ENCODE results near the gene ACTL9.

Gene ACTL9

DNA sequence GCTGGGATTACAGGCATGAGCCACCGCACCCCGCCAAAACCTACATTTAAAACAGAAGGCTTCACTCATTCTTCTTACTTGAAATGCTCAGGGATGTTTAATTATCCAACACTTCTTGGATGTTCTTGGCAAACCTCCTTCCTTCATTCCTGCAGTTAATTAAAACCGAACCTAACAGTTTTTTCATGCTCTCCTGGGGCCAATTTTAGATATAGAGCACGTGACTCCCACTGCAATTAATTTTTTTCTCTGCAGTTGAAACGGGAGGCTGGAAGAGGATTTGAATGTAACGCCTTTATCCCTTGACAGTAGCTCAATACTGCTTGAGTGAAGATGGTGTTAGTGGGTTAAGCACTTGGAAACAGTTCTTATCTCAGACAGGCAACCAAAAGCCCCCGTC lies 4.6 kb upstream of the ACTL9 start:
- no peaks in the 10 kb centered on the region for H3K36me3 ChIP-seq (ENCODE audit: control insufficient read depth in 2 of 2, insufficient read depth in 2 of 2, low read length in 2 of 2)
- no peaks in the 10 kb centered on the region for H3K9me3 ChIP-seq (ENCODE audit: control insufficient read depth in 2 of 2, low read length in 2 of 2)
- no peak overlapping the region for H3K27ac ChIP-seq (ENCODE audit: low read length)
- no peak overlapping the region for H3K4me3 ChIP-seq (ENCODE audit: low read length in 2 of 2)
- no peaks in the 10 kb centered on the region for H3K4me1 ChIP-seq (ENCODE audit: control insufficient read depth, insufficient read depth, low read length)
- H3K27me3 ChIP-seq (ENCODE audit: control insufficient read depth in 1 of 2, insufficient read depth in 2 of 2, low read length in 2 of 2) = peaks cover 2 to 6% of the 10 kb centered on the region in 2 donors
- no peak overlapping the region for H3K9ac ChIP-seq (ENCODE audit: low read length in 2 of 2)

DNA sequence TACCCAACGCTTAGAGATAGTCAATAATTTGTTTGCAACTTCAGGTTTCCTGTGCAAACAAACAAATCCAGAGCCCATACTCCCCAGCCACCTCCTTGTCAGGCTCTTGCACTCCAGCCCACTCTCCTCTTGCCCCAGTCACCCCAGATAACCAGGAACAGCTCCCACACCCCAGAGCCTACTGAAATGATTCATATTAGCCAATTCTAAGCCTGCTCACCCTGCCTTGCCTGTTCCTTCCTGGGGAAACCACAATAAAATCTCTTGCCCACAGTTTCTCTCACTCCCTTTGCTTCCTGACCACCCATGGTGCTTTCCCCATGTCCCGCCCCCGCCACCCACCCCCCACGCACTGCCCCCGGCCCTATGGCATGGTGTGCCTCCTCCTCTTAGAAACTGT lies 3.8 kb upstream of the ACTL9 start:
- Histone ChIP-seq H3K4me3 (ENCODE audit: low read length in 2 of 2) (no peak overlapping the region), H3K9me3 (ENCODE audit: control insufficient read depth in 2 of 2, low read length in 2 of 2) (no peaks in the 10 kb centered on the region), H3K4me1 (ENCODE audit: control insufficient read depth, insufficient read depth, low read length) (no peaks in the 10 kb centered on the region), H3K9ac (ENCODE audit: low read length in 2 of 2) (no peak overlapping the region), H3K36me3 (ENCODE audit: control insufficient read depth in 2 of 2, insufficient read depth in 2 of 2, low read length in 2 of 2) (no peaks in the 10 kb centered on the region), H3K27me3 (ENCODE audit: control insufficient read depth in 1 of 2, insufficient read depth in 2 of 2, low read length in 2 of 2) (peaks cover 6% of the 10 kb centered on the region in 2 donors), H3K27ac (ENCODE audit: low read length) (no peak overlapping the region)

DNA sequence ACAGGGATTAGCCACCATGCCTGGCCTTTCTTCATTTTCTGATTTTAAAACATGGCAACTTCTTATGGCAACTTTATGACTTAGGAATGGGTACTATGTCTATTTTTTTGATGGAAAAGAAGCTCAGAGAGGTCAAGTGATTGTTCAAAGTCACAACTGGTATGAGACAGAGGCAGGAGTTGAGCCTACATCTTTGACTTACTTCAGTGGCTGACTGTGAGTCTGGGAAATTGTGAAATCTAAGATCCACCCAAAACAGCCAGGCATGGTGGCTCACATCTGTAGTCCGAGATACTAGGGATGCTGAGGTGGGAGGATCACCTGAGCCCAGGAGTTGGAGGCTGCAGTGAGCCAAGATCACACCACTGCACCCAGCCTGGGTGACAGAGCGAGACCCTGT lies 2.4 kb upstream of the ACTL9 start:
- Histone ChIP-seq H3K36me3 (ENCODE audit: control insufficient read depth in 2 of 2, insufficient read depth in 2 of 2, low read length in 2 of 2) (no peaks in the 10 kb centered on the region), H3K4me1 (ENCODE audit: control insufficient read depth, insufficient read depth, low read length) (no peaks in the 10 kb centered on the region), H3K4me3 (ENCODE audit: low read length in 2 of 2) (no peak overlapping the region), H3K9ac (ENCODE audit: low read length in 2 of 2) (no peak overlapping the region), H3K27me3 (ENCODE audit: control insufficient read depth in 1 of 2, insufficient read depth in 2 of 2, low read length in 2 of 2) (peaks cover 8 to 10% of the 10 kb centered on the region in 2 donors), H3K9me3 (ENCODE audit: control insufficient read depth in 2 of 2, low read length in 2 of 2) (no peaks in the 10 kb centered on the region), H3K27ac (ENCODE audit: low read length) (no peak overlapping the region)

DNA sequence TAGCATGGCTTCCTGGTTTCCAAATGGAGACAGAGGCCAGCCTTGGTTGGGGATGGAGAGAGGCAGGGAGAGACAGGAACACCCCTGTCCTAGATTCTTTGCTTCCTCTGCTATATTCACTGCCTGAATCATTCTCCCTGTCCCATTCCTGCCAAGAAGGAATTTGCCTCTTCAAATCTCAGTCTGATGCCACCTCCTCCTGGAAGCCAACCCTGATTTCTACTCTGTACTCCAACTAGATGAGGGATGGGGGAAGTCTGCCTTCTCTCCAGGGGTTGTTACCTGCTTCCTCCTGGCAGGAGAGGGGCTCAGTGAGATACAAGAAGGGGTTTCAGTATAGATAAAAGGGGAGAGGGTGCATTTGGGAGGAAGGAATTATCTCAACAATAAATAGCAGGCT lies 1.3 kb upstream of the ACTL9 start:
- Histone ChIP-seq H3K36me3 (ENCODE audit: control insufficient read depth in 2 of 2, insufficient read depth in 2 of 2, low read length in 2 of 2) (no peaks in the 10 kb centered on the region), H3K4me3 (ENCODE audit: low read length in 2 of 2) (no peak overlapping the region), H3K9ac (ENCODE audit: low read length in 2 of 2) (no peak overlapping the region), H3K27me3 (ENCODE audit: control insufficient read depth in 1 of 2, insufficient read depth in 2 of 2, low read length in 2 of 2) (peaks cover 10 to 11% of the 10 kb centered on the region in 2 donors), H3K4me1 (ENCODE audit: control insufficient read depth, insufficient read depth, low read length) (no peaks in the 10 kb centered on the region), H3K27ac (ENCODE audit: low read length) (no peak overlapping the region), H3K9me3 (ENCODE audit: control insufficient read depth in 2 of 2, low read length in 2 of 2) (no peaks in the 10 kb centered on the region)

DNA sequence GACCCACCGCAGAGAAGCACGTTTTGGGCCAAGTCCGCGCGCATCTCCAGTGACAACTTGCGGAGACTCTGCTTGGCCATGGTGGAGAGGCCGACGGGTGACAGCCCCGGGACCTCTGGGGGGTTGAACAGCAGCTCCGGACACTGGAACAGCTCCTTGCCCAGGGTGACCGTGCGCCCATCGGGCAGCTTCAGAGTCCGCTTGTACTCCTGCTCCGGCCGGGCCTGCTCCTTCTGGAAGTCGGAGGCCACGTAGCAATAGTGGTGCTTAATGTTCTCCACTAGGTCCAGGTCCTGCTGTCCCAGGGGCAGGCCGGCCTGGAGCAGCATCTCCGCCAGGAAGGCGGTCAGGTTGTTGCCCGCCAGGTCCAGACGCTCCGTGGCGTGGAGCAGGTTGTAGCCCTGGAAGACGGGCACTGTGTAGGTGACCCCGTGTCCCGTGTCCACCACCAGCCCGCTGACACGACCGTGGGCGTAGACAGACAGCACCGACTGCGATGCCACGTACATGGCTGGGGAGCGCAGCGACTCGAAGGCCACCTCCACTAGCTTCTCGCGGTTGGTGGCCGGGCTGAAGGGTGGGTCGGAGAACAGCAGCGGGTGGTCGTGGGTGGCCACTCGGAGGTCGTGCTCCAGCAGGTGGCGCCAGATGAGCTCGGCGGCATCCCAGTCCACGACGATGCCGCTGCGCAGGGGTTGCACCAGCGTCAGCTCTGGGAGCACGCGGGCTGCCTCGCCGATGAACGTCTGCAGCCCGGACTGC lies 743 bp downstream of the ACTL9 start:
- Histone ChIP-seq H3K27me3 (ENCODE audit: control insufficient read depth in 1 of 2, insufficient read depth in 2 of 2, low read length in 2 of 2) (peaks cover 10 to 13% of the 10 kb centered on the region in 2 donors), H3K9me3 (ENCODE audit: control insufficient read depth in 2 of 2, low read length in 2 of 2) (no peaks in the 10 kb centered on the region), H3K4me1 (ENCODE audit: control insufficient read depth, insufficient read depth, low read length) (no peaks in the 10 kb centered on the region), H3K9ac (ENCODE audit: low read length in 2 of 2) (no peak overlapping the region), H3K36me3 (ENCODE audit: control insufficient read depth in 2 of 2, insufficient read depth in 2 of 2, low read length in 2 of 2) (no peaks in the 10 kb centered on the region), H3K27ac (ENCODE audit: low read length) (no peak overlapping the region), H3K4me3 (ENCODE audit: low read length in 2 of 2) (no peak overlapping the region)

DNA sequence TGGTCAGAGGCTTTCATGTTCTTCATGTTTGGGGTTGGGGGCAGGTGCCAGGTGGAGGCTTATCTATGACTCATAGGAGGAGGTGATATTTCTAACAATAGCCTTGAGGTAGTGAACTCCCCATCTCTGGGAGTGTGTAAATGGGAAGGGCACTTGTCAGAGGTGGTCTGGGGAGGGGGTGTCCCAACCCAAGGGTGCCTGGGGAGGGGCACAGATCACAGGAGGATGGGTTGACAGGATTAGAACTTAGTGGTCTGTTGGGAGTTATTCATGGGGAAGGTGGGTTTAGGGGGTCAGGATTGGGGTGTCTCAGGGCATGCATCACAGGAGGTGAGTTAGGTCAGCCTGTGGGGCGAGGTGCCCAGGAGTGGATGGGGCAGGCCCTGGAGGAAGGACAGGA lies 1.6 kb downstream of the ACTL9 start:
- Histone ChIP-seq H3K27ac (ENCODE audit: low read length) (no peak overlapping the region), H3K27me3 (ENCODE audit: control insufficient read depth in 1 of 2, insufficient read depth in 2 of 2, low read length in 2 of 2) (peaks cover 10 to 13% of the 10 kb centered on the region in 2 donors)

DNA sequence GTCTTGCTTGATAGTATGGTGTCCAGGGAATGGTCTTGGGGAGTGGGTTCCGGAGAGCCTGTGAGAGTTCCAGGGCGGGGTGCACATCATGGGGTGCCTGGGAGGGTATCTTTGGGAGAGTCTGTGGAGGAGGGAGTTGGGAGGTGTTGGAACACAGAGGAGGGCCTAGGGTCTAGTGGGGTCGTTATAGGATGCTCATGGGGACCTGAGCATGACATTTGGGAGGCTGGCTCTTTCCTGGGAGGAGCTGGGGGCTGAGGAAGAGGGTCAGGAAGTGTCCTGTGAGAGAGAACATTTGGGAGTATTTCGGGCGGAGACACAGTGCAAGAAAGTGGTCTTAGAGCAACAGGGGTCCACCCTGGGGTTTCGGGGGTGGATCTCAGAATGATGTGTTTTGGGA lies 2.7 kb downstream of the ACTL9 start:
- H3K9ac ChIP-seq (ENCODE audit: low read length in 2 of 2) = no peak overlapping the region
- H3K36me3 ChIP-seq (ENCODE audit: control insufficient read depth in 2 of 2, insufficient read depth in 2 of 2, low read length in 2 of 2) = no peaks in the 10 kb centered on the region
- no peaks in the 10 kb centered on the region for H3K9me3 ChIP-seq (ENCODE audit: control insufficient read depth in 2 of 2, low read length in 2 of 2)
- H3K27ac ChIP-seq (ENCODE audit: low read length) = no peak overlapping the region
- H3K27me3 ChIP-seq (ENCODE audit: control insufficient read depth in 1 of 2, insufficient read depth in 2 of 2, low read length in 2 of 2) = peaks cover 10 to 12% of the 10 kb centered on the region in 2 donors
- H3K4me1 ChIP-seq (ENCODE audit: control insufficient read depth, insufficient read depth, low read length) = no peaks in the 10 kb centered on the region
- no peak overlapping the region for H3K4me3 ChIP-seq (ENCODE audit: low read length in 2 of 2)

More for the DNA sequence above, 1.6 kb downstream of the ACTL9 start:
- Histone ChIP-seq H3K9me3 (ENCODE audit: control insufficient read depth in 2 of 2, low read length in 2 of 2) (no peaks in the 10 kb centered on the region), H3K4me1 (ENCODE audit: control insufficient read depth, insufficient read depth, low read length) (no peaks in the 10 kb centered on the region), H3K4me3 (ENCODE audit: low read length in 2 of 2) (no peak overlapping the region), H3K36me3 (ENCODE audit: control insufficient read depth in 2 of 2, insufficient read depth in 2 of 2, low read length in 2 of 2) (no peaks in the 10 kb centered on the region), H3K9ac (ENCODE audit: low read length in 2 of 2) (no peak overlapping the region)

DNA sequence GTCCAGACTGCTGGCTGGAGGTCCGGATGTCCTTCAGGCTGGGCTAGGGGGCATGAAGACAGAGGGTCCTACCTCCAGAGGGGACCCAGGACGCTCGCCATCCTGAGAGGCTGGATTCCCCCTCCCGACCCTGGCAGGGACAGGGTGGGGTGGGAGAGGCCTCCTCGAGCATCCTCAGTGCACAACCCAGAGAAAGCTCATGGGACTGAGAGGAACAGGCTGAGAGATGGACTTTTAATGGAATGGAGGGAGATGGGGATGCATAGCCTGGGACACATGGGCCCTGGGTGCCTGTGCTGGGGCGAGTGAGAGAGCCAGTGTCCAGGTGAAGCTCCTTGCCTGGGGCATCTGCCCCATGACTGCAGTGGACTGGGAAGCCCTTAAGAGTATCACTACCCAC lies 3.1 kb downstream of the ACTL9 start:
- Histone ChIP-seq H3K9ac (ENCODE audit: low read length in 2 of 2) (no peak overlapping the region), H3K27ac (ENCODE audit: low read length) (no peak overlapping the region), H3K4me1 (ENCODE audit: control insufficient read depth, insufficient read depth, low read length) (no peaks in the 10 kb centered on the region), H3K36me3 (ENCODE audit: control insufficient read depth in 2 of 2, insufficient read depth in 2 of 2, low read length in 2 of 2) (no peaks in the 10 kb centered on the region), H3K9me3 (ENCODE audit: control insufficient read depth in 2 of 2, low read length in 2 of 2) (no peaks in the 10 kb centered on the region), H3K27me3 (ENCODE audit: control insufficient read depth in 1 of 2, insufficient read depth in 2 of 2, low read length in 2 of 2) (peaks cover 10 to 11% of the 10 kb centered on the region in 2 donors), H3K4me3 (ENCODE audit: low read length in 2 of 2) (no peak overlapping the region)

DNA sequence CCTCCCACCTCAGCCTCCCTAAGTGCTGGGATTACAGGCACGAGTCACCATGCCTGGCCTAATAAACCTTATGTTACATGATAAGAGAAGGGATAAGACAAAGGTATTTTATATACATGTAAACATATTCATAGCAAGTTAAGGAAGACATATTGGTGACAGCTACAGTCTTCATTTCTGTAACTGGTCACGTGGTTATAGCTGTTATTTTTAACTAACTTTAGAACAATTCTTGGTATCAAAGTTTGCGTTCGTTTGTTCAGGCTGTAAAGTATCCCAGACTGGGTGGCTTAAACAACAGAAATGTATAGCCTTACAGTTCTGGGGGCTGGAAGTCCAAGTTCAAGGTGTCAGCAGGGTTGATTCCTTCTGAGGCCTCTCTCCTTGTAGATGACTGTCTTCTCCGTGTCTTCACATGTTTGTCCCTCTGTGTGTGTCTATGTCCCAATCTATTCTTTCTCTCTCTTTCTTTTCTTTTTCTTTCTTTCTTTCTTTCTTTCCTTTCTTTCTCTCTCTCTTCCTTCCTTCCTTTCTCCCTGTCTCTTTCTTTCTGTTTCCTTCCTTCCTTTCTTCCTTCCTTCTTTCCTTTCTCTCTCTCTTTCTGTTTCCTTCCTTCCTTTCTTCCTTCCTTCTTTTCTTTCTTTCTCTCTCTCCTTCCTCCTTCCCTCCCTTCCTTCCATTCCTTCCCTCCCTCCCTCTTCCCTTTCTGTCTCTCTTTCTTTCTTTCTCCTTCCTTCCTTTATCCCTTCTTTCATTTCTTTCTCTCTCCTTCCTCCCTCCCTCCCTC lies 7.6 kb downstream of the ACTL9 start:
- Histone ChIP-seq H3K4me3 (ENCODE audit: low read length in 2 of 2) (no peak overlapping the region), H3K4me1 (ENCODE audit: control insufficient read depth, insufficient read depth, low read length) (no peaks in the 10 kb centered on the region), H3K9me3 (ENCODE audit: control insufficient read depth in 2 of 2, low read length in 2 of 2) (peaks cover 0 to 3% of the 10 kb centered on the region in 2 donors), H3K9ac (ENCODE audit: low read length in 2 of 2) (no peak overlapping the region), H3K27ac (ENCODE audit: low read length) (no peak overlapping the region), H3K36me3 (ENCODE audit: control insufficient read depth in 2 of 2, insufficient read depth in 2 of 2, low read length in 2 of 2) (no peaks in the 10 kb centered on the region), H3K27me3 (ENCODE audit: control insufficient read depth in 1 of 2, insufficient read depth in 2 of 2, low read length in 2 of 2) (peaks cover 0 to 5% of the 10 kb centered on the region in 2 donors)

DNA sequence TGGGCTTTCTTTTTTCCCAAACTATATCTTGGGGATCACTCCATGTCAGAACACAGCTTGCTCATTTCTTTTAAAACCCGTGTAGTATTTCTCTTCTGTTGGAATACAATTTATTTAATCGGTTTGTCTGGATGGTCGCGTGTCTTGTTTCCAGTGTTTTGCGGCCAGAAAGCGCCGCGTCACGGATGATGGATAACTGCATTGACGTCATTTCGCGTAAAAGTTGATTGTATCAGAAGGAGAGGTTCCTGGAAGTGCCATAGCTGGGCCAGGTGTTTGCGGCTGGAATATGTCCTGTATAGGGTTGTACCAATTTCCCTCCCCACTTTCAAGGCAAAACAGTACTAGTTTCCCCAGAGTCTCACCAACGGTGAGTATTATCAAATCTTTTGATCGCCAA lies 9.7 kb downstream of the ACTL9 start:
- Histone ChIP-seq H3K27ac (ENCODE audit: low read length) (no peak overlapping the region), H3K9ac (ENCODE audit: low read length in 2 of 2) (no peak overlapping the region), H3K4me1 (ENCODE audit: control insufficient read depth, insufficient read depth, low read length) (no peaks in the 10 kb centered on the region), H3K9me3 (ENCODE audit: control insufficient read depth in 2 of 2, low read length in 2 of 2) (peaks cover 0 to 3% of the 10 kb centered on the region in 2 donors), H3K4me3 (ENCODE audit: low read length in 2 of 2) (no peak overlapping the region), H3K27me3 (ENCODE audit: control insufficient read depth in 1 of 2, insufficient read depth in 2 of 2, low read length in 2 of 2) (peaks cover 0 to 2% of the 10 kb centered on the region in 2 donors), H3K36me3 (ENCODE audit: control insufficient read depth in 2 of 2, insufficient read depth in 2 of 2, low read length in 2 of 2) (no peaks in the 10 kb centered on the region)

DNA sequence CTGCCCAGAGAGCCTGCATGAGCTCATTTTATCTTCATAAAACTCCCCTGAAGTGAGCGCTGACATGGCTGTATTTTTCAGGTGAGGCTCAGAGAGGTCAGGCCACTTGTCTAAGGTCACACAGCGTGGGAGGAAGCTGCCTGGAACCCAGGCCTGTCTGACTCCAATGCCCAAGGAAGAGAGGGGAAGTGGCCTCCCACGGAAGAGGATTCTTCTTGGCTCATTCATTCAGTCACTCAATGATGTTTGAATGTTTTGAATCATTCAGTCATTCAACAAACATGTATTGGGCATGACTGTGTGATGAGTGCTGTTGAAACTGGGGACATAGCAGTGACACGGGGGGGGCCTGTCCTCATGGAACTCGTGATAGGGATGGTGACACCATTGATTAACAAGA lies 12.0 kb downstream of the ACTL9 start:
- Histone ChIP-seq H3K4me1 (ENCODE audit: control insufficient read depth, insufficient read depth, low read length) (no peaks in the 10 kb centered on the region), H3K4me3 (ENCODE audit: low read length in 2 of 2) (no peak overlapping the region), H3K27ac (ENCODE audit: low read length) (no peak overlapping the region), H3K9me3 (ENCODE audit: control insufficient read depth in 2 of 2, low read length in 2 of 2) (peaks cover under 1 to 4% of the 10 kb centered on the region in 2 donors), H3K9ac (ENCODE audit: low read length in 2 of 2) (no peak overlapping the region), H3K27me3 (ENCODE audit: control insufficient read depth in 1 of 2, insufficient read depth in 2 of 2, low read length in 2 of 2) (peaks cover 0 to 2% of the 10 kb centered on the region in 2 donors), H3K36me3 (ENCODE audit: control insufficient read depth in 2 of 2, insufficient read depth in 2 of 2, low read length in 2 of 2) (no peaks in the 10 kb centered on the region)
